ELF-1 (cell line): ENCODE data around the gene LMNTD1.
A peak's percentile ranks its signal among the peaks of the same experiment; 100 is the strongest.

Experiments
- DNase-seq: peaks from one replicate; pipeline ENCODE4 v3.0.0-alpha.2; 2016; ENCODE audit warnings: low read depth, low spot score

Gene LMNTD1

DNA sequence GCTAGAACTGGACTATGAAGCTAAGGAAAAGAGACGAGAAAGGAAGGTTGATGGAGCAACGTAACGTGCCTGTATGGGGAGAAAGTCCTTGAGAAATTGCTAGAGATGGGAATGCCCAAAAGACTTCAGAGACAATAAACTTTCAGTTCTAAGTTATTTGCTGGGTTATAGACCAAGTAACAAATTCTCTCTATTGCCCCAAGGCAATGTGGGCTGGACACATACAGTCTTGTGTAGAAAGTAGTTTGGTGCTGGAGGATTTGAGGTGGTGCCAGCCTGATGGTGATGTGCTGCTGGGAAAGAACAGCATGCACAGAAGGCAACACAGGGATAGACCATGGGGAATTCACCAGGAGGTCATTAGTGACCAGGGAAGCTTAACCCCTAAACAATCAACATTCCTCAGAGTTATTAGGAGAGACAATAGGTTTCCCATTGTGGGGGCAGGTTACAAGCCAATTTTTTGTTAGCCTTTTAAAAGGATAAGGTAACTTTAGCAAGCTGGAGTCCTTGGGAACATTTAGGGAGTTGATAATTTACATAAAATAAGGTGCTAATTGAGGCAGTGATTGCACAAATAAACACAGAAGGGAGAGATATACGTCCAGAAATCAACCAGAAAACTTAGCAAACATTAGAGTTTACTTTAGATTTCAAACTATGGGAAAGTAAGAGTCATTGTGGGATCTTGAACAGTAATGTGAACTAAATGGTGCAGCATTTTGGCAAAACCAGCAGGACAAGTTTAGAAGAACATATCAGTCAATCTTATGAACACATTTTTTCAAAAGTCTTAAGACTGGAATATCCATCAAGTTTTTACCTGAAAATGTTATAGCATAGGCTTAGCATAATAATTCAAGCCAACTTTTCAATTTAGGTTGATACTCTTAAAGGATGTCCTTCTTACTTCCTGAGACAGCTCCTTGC, 61.4 kb downstream of the LMNTD1 start:
- DNase-seq = peak; percentile 45

DNA sequence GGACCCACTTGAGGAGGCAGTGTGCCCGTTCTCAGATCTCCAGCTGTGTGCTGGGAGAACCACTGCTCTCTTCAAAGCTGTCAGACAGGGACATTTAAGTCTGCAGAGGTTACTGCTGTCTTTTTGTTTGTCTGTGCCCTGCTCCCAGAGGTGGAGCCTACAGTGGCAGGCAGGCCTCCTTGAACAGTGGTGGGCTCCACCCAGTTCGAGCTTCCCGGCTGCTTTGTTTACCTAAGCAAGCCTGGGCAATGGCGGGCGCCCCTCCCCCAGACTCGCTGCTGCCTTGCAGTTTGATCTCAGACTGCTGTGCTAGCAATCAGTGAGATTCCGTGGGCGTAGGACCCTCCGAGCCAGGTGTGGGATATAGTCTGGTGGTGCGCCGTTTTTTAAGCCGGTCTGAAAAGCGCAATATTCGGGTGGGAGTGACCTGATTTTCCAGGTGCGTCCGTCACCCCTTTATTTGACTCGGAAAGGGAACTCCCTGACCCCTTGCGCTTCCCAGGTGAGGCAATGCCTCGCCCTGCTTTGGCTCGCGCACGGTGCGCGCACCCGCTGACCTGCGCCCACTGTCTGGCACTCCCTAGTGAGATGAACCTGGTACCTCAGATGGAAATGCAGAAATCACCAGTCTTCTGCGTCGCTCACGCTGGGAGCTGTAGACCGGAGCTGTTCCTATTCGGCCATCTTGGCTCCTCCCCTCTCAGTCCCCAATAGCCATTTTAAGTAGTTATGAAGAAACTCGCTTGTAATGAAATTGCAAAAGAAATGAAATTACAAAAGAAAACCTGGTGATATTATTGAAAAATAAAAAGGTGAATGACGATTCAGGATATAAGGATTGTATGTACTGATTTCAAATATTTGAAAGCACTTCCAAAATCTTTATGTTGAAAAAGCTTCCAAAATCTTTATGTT, 63.9 kb downstream of the LMNTD1 start:
- peak; percentile 33 for DNase-seq

DNA sequence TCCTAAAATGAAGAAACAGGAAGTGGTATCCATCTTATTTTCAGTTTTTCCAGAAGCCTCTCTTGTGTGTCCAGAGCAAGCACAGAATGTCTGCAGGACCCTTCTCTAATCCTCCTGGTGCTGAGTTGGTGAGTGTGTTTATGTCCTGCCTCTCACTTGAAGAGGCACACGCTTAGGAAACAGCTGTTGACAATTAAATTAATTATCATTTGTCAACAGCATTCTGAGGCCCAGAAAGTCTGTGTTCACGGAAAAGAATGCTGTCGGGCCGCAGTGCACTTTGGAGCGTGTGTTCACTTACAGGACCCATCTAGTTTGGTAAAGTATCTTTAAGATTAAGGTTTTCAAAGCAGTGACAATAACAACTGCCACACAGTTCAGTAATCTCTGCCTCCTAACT, 70.5 kb downstream of the LMNTD1 start:
- no peak for DNase-seq

DNA sequence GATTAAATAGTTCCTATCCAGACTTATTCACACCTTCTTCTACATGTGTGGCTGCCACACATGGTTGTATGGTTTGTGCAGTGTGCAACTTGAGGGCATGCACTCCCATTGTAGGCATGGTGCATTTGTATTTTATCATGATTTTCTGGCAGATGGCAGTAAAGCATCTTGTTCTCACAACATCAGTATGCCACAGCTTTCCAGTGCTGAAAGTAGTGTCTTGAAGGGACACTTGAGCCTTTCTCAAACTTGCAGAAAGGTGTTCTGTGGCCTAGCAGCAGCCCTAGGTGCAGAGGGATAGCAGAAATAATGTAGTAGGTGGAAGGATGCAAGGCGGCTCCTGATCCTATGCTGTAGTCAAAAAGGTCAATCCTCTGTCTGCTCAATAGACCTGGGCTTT, 72.9 kb downstream of the LMNTD1 start:
- DNase-seq = no peak

DNA sequence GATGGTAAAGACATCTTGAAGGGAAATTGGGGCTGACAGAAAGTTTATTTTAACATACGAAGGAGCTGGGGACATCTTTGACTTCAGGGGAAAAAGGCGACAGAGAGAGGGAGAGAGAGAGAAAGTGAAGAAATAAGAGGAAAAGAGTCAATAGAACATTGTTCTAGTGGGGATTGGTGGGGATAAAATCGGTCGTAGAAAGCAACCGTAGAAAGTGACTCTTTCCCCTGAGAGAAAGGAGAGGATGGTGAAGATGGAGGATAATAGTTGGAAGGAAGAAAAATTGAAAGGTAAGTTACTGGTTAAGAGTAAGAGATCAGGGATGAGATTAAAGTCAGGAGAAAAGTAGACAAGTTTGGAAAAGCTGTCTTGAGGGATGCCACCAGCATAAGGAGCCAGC, 75.9 kb downstream of the LMNTD1 start:
- no peak for DNase-seq

DNA sequence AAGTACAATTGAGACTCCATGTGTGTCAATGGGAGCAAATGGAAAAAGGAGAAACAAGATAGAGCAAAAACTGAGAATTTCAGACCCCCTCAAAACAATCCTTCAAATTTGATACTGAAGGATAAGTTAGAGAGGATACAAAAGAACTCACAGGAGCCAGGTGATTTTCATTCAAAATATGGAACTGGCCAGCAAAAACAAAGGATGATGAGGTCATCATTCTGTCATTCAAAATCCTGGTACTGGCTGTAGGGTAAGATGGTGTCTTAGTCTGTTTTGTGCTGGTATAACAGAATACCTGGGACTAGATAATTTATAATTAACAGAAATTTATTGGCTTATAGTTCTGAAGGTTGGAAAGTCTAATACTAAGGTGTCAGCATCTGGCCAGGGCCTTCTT, 80.6 kb downstream of the LMNTD1 start:
- no peak for DNase-seq

DNA sequence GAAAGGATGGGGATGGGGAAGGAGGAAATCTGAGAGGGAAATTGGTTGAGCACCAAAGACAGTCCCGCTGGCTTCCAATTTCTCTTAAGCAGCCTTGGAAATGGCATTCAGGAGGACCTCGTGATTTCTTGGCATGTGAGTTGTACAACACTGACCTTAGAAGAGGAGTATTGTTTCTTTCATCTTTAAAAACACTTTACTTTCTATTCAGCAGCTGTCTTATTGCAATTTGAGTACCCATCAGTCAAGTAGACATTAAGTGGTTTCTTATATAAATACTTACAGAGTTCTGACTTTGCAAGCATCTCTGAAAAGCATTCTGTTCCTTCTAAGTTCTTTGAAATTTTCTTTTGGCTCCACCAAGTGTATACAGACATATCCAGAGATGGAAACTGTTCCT, 83.2 kb downstream of the LMNTD1 start:
- DNase-seq = no peak

DNA sequence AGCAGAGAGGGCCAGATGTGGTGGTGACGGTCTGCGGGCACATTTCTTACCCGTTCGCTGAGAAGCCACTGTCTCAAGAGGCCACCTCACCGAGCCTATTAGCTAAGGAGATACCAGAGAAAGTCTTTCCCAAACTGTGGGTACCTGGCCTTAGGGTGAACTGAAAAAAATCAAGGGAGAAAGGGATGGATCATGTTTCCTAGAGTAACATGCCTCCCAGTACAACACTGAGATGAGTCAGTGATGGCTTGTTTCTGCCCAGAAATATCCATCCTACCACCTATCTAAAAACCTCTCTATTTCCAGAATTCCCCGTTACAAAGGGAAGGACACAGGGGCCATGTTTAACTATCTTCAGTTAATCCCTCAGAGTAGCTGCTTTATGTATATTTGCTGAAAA, 83.7 kb downstream of the LMNTD1 start:
- no peak for DNase-seq

DNA sequence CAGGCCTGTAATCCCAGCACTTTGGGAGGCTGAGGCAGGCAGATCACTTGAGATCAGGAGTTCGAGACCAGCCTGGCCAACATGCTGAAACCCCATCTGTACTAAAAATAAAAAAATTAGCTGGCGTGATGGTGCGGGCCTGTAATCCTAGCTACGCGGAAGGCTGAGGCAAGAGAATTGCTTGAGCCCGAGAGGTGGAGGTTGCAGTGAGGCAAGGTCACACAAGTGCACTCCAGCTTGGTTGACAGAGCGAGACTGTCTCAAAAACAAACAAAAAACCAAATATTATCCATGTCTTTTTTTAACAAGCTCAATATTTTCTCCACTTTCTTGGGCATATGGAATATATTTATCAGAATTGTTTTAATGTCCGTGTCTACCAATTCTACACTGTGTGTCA, 89.6 kb downstream of the LMNTD1 start:
- no peak for DNase-seq

DNA sequence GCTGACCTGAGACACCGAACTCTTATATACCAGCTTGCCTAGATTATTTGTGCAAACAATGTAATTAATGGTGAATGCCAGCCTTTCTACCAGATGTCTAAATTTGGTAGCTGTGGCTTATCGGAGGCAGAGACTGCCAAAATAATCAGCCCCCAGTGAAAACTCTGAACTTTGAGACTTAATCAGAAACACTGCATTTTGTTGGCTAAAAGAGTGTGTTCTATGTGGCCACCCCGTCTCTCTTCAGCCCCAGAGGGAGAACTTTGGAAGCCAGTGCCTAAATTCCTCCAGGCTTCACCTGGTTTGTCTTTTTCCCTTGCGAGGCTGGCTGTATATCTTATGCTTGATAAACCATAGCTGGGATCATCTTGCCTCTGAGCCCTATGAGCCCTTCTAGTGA, 90.1 kb downstream of the LMNTD1 start:
- no peak for DNase-seq

DNA sequence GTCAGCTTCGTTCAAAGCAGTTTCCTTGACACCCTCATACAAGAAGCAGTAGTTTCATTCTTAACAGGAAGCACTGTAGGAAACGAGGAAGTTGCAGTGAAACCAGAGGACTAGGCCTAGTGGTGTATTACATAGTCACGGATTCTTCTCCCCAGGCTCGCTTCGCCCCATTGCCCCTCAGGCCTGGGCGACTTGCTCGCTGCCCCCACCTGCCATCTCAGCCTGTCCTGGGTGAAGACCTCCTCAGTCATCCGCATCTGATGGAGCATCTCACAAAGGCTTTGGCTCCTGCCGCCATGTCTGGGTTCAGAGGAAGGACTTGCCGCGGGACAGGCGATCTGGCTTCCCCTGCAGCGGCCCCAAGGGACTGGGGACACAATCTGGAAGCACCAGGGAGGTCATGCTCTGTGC, 93.5 kb downstream of the LMNTD1 start:
- DNase-seq = no peak

DNA sequence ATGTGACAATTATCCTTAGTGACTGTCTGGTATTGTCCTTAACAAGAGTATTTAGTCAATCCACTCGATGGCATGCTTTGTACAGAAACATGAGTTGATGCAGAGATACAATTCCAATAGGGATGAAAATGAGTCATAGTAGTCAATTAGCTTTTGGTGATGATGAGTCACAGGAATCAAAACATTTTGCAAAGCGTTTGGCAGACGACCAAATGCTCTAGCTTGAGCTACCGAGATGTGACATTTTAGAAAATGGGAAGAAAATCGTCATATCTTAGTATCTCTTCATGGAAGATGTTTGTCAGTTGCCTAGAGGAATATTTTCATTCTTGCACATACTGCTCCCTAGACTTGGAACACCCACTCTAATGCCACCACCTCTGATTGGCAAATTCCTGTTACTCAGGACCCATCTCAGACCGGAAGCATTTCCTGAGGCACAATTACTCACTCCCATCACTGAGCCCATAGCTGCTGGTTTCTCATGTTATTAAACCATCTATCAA, 95.0 kb downstream of the LMNTD1 start:
- no peak for DNase-seq

DNA sequence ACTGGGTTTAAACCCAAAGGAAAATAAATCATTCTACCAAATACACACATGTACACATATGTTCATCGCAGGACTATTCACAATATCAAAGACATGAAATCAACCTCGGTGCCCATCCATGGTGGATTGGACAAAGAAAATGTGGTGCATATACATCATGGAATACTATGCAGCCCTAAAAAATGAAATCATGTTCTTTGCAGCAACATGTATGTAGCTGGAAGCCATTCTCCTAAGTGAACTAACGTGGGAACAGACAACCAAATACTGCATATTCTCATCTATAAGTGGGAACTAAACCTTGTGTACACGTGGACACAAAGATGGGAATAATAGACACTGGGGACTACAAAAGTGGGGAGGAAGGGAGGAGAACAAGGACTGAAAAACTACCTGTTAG, 96.6 kb downstream of the LMNTD1 start:
- no peak for DNase-seq

DNA sequence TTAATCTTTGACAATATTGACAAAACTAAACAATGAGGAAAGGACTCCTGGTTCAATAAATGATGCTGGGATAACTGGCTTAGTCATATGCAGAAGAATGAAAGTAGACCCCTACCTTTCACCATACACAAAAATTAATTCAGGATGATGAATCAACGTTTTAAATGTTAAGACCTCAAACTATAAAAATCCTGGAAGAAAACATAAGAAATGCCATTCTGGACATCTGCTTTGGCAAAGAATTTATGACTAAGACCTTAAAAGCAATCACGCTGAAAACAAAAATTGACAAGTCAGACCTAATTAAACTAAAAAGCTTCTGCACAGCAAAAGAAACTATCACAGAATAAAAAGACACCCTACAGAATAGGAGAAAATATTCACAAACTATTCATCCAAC, 97.4 kb downstream of the LMNTD1 start:
- no peak for DNase-seq

DNA sequence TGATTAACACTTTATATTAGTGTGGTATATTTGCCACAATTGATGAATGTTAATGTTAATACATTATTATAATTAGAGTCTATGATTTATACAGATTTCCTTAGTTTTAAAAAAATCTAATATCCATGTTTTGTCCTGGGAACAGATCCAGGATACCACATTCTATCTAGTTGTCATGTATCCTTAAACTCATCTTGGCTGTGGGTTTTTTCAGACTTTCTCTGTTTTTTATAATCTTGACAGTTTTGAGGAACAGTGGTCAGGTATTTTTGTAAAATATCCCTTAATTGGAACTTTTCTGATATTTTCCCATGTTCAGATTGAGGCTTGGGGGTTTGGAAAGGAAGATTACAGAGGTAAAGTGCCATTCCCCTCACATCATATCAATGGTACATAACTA, 104.1 kb downstream of the LMNTD1 start:
- DNase-seq = no peak

DNA sequence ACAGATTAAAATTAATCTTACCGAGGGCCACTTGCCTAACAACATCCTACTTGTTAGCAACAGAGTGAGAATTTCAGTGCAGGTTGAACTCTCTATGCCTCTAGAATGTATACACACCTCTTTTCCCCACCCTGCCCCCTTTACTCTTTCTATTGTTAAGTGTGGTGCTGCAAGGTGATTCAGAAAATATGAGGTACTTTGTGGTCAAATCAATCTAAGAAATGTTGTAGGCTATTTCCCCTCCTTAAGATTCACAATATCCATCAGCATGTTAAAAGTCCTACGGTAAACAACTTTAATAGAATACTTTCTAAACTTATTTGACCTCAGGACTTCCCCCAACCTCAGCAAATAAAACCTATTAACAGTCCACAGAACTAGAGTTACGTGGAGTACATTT, 106.0 kb downstream of the LMNTD1 start:
- no peak for DNase-seq

DNA sequence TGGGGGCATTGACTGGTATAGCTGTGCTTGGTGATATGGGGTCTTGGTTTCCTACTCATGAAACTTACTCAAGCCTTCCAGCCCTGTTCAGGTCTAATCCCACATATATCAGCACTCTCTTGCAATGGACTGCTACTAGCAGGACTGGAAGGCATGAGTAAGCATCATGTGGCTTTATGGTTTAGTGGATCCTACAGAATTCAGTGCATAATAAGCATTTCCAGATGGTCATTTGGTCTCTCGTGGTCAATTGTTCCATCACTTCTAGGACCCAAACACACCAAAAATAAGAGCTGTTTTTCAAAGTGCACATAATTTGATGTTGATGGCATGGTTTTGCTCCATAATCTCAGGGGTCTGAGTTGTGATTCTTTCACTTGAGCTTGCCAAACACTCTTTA, 114.4 kb downstream of the LMNTD1 start:
- DNase-seq = no peak

DNA sequence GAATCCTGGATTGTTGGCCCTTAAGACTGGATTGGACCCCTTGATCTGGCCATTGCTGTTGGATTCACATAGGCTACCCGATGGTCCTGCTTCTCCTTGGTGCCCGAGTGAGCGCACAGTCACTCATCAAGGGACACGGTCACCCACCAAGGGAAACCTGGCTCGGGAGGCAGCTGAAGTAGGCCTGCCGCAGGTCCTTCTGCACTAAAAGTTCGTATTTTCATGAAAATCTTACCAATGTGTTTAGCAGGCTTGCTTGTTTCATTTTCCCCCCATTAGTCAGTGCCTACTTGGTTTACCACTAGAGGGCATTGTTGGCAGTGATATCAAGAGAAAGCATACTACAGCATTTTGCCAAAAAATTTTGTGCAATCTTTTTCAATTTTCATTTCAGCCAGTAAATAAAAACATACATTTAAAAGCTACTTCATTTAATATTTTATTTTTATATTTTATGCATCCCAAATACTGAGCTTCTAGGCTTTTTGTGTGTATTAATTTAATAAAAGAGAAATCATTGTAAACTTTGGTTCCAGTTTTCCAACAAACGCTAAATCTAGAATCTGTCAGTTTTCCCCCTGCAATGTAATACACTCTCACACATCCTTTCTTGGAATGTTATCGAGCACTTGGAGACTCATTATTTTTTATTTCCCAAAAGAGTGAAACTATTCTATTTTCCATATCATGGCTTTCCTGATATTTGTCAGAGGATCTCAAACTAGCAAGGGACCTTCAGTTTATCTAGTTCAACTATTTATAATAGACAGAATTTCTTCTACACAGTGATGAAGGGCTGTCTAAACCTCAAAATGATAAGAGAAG, 116.7 kb downstream of the LMNTD1 start:
- DNase-seq = peak; percentile 31

DNA sequence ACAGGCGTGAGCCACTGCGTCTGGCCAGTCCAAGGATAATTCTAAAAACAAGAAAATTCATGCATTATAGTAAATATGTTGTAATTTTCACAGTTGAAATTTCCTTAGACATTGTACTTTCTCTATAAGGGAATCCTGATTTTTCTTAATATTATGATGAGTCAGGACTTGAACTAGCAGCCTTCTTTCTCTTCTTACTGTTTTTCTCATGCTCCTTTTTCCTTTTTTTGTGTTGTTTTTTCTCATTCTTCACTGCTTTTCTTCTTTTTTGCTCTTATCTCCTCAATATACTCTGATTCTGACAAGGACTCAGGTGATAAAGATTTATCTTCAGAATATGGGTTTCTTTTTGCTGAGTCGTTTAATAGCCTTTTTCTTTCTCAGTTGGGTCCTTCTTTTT, 117.7 kb downstream of the LMNTD1 start:
- no peak for DNase-seq

DNA sequence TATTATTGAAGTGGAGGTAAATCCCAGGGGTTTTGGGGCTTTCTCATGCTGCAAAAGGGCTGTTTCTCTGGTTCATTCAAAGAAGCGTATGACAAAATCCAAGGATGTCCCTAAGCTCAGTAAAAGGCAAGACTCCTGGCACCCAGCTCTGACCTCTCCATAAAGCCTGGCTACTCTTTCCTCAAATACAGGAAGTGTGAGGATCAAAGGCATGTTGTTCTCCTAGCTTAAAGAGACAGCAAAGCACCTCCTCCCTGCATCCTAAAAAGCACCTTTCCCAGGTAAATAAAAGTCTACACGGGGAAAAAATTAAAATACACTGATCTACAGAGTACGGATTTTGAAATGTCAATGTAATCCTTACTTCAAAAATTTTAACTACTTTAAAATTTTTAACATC, 118.6 kb downstream of the LMNTD1 start:
- DNase-seq = no peak

DNA sequence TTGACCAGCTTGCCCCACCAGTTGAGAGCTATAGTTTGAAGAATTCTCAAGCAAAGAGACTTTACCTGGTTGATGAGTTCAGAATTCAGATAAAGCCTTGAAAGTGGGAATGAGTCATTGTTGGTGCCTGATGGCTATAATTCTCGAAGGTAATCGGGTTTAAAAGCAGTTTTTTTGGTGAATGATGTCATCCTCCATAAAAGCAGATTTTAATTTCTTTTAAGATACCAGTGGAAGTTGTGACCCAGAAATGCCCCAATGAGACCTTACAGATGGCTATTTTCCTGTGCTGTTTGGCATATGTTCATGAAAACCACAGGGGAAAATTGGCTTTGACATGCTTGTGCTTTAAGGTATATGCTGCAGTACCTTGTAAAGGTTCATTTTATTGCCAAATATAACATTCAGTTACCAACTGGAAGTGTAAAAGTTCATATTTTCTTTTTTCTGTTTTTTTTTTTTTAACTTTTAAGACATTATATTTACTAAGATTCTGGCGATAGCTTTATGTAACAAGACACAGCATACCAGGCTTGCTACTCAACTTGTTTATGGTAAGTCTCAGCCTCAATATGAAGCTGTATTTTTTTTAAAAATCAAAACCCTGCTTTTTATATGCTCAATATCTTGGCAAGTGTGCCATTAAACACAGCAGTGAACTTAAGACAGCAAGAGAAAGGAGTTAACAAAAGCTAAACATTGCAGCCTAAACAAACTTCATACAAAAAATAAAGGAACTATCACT, 119.3 kb downstream of the LMNTD1 start:
- no peak for DNase-seq
